GM19468 (cell line): ENCODE measurements around the gene ADD1.
"Not testable (repeated sequence)": the region's sequence is repeated elsewhere in the genome, so short reads cannot be mapped to it uniquely, and the experiment has no call there.

Source experiments
- ATAC-seq: cut with Tn5 transposase; IDR thresholded peaks from one replicate; pipeline ENCODE4 v1.9.1; 2021; ENCODE audit warnings: mild to moderate bottlenecking, moderate library complexity, moderate number of reproducible peaks; ENCODE audit not compliant: unreplicated experiment; ENCODE audit errors: extremely low read depth

ADD1 gene

GRCh38 chr4:2940267-2941137, 96.9 kb downstream of the ADD1 start:
- ATAC-seq: no peak

GRCh38 chr4:2941138-2942036, 97.7 kb downstream of the ADD1 start:
- ATAC-seq: no peak

- ATAC-seq: no peak
Measured at GRCh38 chr4:2942037-2942531, 98.4 kb downstream of the ADD1 start.

GRCh38 chr4:2942532-2943363, 99.1 kb downstream of the ADD1 start:
- ATAC-seq: no peak

GRCh38 chr4:2943364-2944090, 99.9 kb downstream of the ADD1 start:
- no peak for ATAC-seq

GRCh38 chr4:2944091-2944482, 100.4 kb downstream of the ADD1 start:
- ATAC-seq: no peak

GRCh38 chr4:2944586-2945526, 101.2 kb downstream of the ADD1 start:
- no peak for ATAC-seq

- ATAC-seq: not testable (repeated sequence)
Measured at GRCh38 chr4:2945619-2946604, 102.3 kb downstream of the ADD1 start.

GRCh38 chr4:2946812-2947600, 103.4 kb downstream of the ADD1 start:
- ATAC-seq: no peak

- no peak for ATAC-seq
Measured at GRCh38 chr4:2947926-2948325, 104.3 kb downstream of the ADD1 start.

- no peak for ATAC-seq
Measured at GRCh38 chr4:2948895-2949781, 105.5 kb downstream of the ADD1 start.

- no peak for ATAC-seq
Measured at GRCh38 chr4:2949782-2950125, 106.1 kb downstream of the ADD1 start.

GRCh38 chr4:2950221-2950989, 106.8 kb downstream of the ADD1 start:
- ATAC-seq: no peak

GRCh38 chr4:2953496-2953895, 109.9 kb downstream of the ADD1 start:
- no peak for ATAC-seq
